ENCODE results near the gene COG3.

The COG3 gene

DNA sequence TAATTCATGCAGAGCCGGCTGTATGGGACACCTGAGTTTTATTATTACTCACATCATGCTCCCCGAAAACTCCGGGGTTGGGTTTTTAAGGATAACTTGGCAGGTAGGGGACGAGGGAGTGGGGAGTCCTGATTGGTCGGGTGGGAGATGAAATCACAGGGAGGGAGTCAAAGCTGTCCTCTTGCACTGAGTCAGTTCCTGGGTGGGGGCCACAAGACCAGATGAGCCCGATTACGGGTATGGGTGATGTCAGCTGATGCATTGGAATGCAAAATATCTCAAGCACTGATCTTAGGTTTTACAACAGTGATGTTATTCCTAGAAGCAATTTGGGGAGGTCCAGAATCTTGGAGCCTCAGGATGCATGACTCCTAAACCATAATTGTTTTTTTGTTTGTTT, 18.6 kb upstream of the COG3 start:
- no peak for DNase-seq (ENCODE audit: low spot score)

- no peak for DNase-seq (ENCODE audit: low spot score)
Measured at GRCh38 chr13:45447050-45447661, 17.6 kb upstream of the COG3 start.

DNA sequence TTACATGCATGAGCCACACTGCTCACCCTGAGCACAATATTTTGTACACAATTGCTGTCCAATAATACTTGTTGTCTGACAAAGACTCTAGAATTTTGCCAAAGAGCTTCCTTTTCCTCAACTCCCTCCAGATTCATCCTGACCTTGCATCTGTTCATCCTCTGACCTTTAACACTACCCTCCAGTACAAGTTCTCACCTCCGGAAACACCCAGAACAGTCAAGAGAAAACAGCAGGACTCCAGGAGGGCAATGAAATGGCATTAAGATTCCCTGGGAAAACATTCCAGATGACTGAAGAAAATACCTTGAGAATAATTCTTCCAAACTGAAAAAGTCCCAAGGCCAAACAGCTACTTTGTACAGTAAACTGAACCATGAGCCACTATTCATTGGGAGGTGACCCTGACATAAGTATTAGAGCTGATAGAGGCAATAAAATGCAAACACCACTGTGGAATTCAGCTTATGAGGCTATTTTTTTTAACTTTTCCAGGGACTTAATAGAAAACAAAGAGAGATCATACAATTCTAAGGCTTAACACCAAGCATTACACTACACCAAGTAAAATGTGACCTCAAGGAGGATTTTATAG, 15.7 kb upstream of the COG3 start:
- no peak for DNase-seq (ENCODE audit: low spot score)

DNA sequence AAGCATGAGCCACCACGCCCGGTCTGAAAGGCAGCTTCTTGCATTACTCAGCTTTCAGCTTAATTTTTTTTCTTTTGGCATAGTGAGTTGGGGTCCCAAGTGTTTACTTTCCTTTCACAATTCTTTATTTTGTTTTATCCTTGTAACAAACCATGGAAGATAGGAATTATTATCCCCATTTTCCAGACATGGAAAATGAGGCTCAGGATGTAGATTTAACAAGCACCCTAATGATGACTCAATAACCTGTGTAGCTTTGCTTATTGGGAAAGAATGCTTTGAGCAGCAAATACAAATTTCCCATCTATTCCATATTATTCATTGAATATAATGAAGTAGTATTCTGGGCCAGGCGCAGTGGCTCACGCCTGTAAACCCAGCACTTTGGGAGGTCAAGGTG, 13.5 kb upstream of the COG3 start:
- no peak for DNase-seq (ENCODE audit: low spot score)

DNA sequence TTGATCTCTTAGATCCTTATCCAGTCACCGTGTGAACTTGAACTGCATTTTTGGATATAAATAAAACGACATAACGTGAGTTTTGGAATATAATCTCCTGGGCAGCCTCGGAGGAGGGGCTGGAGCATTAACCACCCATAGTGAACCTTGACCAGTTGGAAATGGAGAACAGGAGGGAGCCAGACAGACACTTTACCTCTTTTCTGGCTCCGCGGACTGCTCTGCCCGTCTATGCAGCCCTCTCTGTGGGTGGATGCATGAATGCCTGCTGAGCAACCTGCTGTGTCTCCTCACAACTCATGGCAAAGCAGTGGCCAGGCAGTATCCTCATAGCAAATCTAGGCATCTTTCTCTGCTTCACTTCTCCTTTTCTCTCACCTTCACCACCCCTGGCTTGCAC, 10.5 kb upstream of the COG3 start:
- no peak for DNase-seq (ENCODE audit: low spot score)

- no peak for DNase-seq (ENCODE audit: low spot score)
Measured at GRCh38 chr13:45456196-45456972, 8.4 kb upstream of the COG3 start.

GRCh38 chr13:45464141-45464686, 525 bp upstream of the COG3 start:
- no peak for DNase-seq (ENCODE audit: low spot score)

GRCh38 chr13:45466359-45466758, 1.6 kb downstream of the COG3 start:
- DNase-seq (ENCODE audit: low spot score) = no peak

DNA sequence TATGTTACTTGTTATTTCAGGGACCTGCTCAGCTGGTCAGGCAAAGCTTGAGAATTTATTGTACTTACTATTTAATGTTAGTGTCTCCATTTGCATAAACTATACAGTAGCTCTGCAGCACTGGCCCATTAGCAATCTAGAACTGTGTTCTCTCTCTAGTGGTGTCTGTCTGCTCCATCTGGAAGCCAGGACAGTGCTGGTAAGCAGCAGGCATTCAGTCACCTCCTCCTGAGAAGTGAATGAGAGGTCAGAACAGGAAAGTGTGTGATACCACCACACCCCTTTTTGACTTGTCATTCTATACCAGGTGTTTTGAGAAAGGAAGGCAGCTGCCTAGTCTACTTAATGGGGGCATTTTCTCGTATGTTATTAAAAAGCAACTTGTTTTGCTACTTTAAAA, 3.9 kb downstream of the COG3 start:
- DNase-seq (ENCODE audit: low spot score) = no peak

DNA sequence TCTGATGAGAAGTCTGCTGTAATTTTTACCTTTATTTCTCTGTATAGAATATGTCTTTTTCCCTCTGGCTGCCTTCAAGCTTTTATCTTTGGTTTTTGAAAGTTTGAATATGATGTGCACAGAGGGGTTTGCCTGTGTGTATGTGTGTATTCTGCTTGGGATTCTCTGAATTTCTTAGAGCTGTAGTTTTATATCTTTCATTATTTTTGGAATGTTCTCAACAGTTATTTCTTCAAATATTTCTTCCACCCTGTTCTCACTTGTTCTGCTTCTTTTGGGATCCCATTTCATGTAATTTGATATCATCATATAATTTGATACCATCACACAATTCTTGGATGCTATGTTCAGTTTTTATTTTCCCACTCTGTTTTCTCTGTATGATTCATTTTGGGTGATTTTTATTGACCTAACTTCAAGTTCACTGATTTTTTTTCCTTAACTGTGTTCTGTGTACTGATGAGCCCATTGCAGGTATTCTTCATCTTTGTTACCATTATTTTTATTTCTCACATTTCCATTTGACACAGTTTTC, 7.5 kb downstream of the COG3 start:
- DNase-seq (ENCODE audit: low spot score) = no peak

DNA sequence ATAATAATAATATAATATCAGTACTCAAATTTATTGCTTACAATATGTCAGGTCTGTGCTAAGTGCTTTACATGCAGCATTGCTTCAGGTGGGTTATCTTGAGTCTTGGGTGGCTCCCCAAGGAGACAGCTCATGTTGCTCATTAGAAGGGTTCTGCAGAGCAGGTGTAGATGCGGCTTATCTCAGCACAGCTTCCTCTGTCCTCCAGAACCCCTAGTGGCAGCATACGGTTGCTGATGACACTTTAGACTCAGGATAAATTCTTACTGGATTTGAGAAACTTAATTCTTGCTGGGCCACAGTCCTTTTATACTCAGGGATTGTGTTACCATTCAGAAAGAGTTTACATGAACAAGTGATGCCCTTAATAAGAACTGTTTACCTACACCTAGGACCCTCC, 8.9 kb downstream of the COG3 start:
- DNase-seq (ENCODE audit: low spot score) = no peak

GRCh38 chr13:45474584-45475454, 10.1 kb downstream of the COG3 start:
- no peak for DNase-seq (ENCODE audit: low spot score)

DNA sequence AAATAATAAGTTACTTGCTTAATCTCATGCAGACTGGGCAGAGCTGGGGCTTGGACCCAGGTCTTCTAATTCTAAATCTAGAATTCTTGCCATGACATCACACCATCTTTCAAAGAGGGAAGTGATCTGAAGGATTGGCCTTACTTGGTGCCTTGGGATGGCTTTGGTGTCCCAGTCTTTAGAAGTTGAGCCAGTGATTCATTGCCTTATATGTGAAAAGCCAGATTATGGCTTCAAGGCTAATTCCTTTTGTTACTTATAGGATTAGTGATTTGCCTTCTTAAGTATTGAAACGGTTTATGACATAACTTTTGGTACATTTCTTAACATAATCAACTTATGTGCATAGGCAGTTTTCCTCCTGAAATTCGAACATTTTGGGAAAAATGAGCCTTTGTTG, 14.9 kb downstream of the COG3 start:
- no peak for DNase-seq (ENCODE audit: low spot score)

- no peak for DNase-seq (ENCODE audit: low spot score)
Measured at GRCh38 chr13:45481688-45482087, 16.9 kb downstream of the COG3 start.

DNA sequence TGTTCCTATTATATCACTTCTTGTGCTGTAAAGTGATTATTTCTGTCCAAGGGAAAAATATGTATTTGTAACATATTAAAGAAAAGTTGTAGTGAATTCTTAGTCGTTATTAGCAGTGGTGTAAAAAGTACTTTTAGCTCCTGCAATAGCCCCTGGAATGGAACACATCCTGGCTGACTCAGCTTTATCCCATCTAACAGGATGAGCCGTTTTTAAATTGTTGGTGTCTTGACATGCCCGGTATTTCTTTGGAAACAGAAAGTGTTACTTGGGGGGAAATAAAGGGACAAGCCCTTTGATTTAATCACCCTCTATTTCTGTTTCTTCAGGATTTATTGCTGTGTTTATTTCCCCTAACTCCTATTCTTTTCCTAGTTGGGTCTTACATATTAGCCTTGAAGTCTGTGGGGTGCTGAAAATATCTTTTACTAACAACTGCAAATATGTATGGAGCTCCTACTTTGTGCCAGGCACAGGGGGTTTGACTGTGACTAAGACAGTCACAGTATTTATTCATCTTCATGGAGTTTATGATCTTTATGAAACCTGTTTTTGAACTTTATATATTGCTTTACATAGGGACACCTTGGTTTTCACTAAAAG, 17.9 kb downstream of the COG3 start:
- DNase-seq (ENCODE audit: low spot score) = no peak

- no peak for DNase-seq (ENCODE audit: low spot score)
Measured at GRCh38 chr13:45487604-45488003, 22.9 kb downstream of the COG3 start.

- DNase-seq (ENCODE audit: low spot score) = no peak
Measured at GRCh38 chr13:45490068-45490467, 25.3 kb downstream of the COG3 start.

DNA sequence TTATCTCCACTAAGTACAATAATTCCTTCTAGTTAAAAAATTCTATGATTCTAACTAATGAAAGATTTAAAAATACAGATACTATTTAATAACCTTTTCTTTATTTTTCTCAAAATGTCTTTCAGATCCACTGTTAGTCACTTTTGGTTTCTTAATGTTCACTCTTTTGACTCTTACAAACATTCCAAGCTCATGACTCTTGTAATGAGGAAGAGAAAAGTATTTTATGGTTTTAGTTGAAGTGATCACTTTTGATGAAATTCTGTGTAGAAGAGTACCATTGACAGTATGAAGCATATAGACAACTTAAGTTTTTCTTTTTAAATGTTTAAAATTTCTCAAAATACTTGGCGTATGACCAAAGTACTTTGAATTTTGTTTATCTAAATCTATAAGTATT, 27.8 kb downstream of the COG3 start:
- no peak for DNase-seq (ENCODE audit: low spot score)

- no peak for DNase-seq (ENCODE audit: low spot score)
Measured at GRCh38 chr13:45496942-45497341, 32.2 kb downstream of the COG3 start.

GRCh38 chr13:45500492-45501174, 35.9 kb downstream of the COG3 start:
- DNase-seq (ENCODE audit: low spot score) = no peak

- no peak for DNase-seq (ENCODE audit: low spot score)
Measured at GRCh38 chr13:45501175-45501526, 36.4 kb downstream of the COG3 start.
